ENCODE data around the gene CDH11. TPM values are rescaled to one million over a fixed set of nuclear protein-coding genes. Genes with fewer than 3 reads are reported as not detected.

CDH11 gene
- total RNA-seq, 1 experiment from 2014 or later: 297 TPM

- TF ChIP-seq, protein P1, sequence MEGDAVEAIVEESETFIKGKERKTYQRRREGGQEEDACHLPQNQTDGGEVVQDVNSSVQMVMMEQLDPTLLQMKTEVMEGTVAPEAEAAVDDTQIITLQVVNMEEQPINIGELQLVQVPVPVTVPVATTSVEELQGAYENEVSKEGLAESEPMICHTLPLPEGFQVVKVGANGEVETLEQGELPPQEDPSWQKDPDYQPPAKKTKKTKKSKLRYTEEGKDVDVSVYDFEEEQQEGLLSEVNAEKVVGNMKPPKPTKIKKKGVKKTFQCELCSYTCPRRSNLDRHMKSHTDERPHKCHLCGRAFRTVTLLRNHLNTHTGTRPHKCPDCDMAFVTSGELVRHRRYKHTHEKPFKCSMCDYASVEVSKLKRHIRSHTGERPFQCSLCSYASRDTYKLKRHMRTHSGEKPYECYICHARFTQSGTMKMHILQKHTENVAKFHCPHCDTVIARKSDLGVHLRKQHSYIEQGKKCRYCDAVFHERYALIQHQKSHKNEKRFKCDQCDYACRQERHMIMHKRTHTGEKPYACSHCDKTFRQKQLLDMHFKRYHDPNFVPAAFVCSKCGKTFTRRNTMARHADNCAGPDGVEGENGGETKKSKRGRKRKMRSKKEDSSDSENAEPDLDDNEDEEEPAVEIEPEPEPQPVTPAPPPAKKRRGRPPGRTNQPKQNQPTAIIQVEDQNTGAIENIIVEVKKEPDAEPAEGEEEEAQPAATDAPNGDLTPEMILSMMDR (conservative IDR thresholded peaks at IDR 0.05; ENCODE audit: low read depth, low read length): no peak
- TF ChIP-seq EZH2 (IDR thresholded peaks at IDR 0.05; ENCODE audit: borderline replicate concordance, low read depth, low read length, poor library complexity, severe bottlenecking): no peak
Observed at GRCh38 chr16:65136681-65137080, 14.8 kb upstream of the CDH11 start.

GRCh38 chr16:65126845-65127624 lies 5.2 kb upstream of the CDH11 start:
- Histone ChIP-seq H3K27ac (ENCODE audit: low read depth, low read length, poor library complexity, severe bottlenecking) (no peak overlapping the region), H3K4me3 (ENCODE audit: low read depth, low read length, poor library complexity, severe bottlenecking) (no peak overlapping the region), H3K4me1 (ENCODE audit: insufficient read depth, low read length, poor library complexity, severe bottlenecking) (peaks cover 5% of the 10 kb centered on the region), H3K27me3 (replicated peaks; ENCODE audit: insufficient read depth, low read depth, low read length, poor library complexity) (no peaks in the 10 kb centered on the region), H3K36me3 (ENCODE audit: insufficient read depth, low read length, poor library complexity, severe bottlenecking) (no peaks in the 10 kb centered on the region), H3K9me3 (ENCODE audit: low read depth, low read length, poor library complexity, severe bottlenecking) (no peaks in the 10 kb centered on the region)
- CTCF ChIA-PET: no interaction called here
- no peak for DNase-seq (ENCODE audit: low spot score)
- POLR2A ChIA-PET (ENCODE audit: low non-redundant PET): no interaction called here
- intact Hi-C loops (cut with micrococcal nuclease; ENCODE audit: unreplicated experiment): loop anchor here (10.0 kb wide), 2 partner anchors 248 to 538 kb away; no protein-coding TSS in a partner anchor
- TF ChIP-seq, protein P1 (conservative IDR thresholded peaks at IDR 0.05; ENCODE audit: low read depth, low read length): peak; percentile 58
- no peak for TF ChIP-seq EZH2 (IDR thresholded peaks at IDR 0.05; ENCODE audit: borderline replicate concordance, low read depth, low read length, poor library complexity, severe bottlenecking)
- BruUV-seq (replicated peaks): no TSS peak

More at GRCh38 chr16:65136681-65137080, 14.8 kb upstream of the CDH11 start:
- CTCF ChIA-PET: no interaction called here
- Histone ChIP-seq H3K27me3 (replicated peaks; ENCODE audit: insufficient read depth, low read depth, low read length, poor library complexity) (no peaks in the 10 kb centered on the region), H3K9me3 (ENCODE audit: low read depth, low read length, poor library complexity, severe bottlenecking) (no peaks in the 10 kb centered on the region), H3K27ac (ENCODE audit: low read depth, low read length, poor library complexity, severe bottlenecking) (no peak overlapping the region), H3K4me3 (ENCODE audit: low read depth, low read length, poor library complexity, severe bottlenecking) (no peak overlapping the region), H3K4me1 (ENCODE audit: insufficient read depth, low read length, poor library complexity, severe bottlenecking) (no peaks in the 10 kb centered on the region), H3K36me3 (ENCODE audit: insufficient read depth, low read length, poor library complexity, severe bottlenecking) (no peaks in the 10 kb centered on the region)
- POLR2A ChIA-PET (ENCODE audit: low non-redundant PET): no interaction called here
- DNase-seq (ENCODE audit: low spot score): no peak
- BruUV-seq (replicated peaks): no TSS peak
- intact Hi-C loops (cut with micrococcal nuclease; ENCODE audit: unreplicated experiment): no loop called here

DNA sequence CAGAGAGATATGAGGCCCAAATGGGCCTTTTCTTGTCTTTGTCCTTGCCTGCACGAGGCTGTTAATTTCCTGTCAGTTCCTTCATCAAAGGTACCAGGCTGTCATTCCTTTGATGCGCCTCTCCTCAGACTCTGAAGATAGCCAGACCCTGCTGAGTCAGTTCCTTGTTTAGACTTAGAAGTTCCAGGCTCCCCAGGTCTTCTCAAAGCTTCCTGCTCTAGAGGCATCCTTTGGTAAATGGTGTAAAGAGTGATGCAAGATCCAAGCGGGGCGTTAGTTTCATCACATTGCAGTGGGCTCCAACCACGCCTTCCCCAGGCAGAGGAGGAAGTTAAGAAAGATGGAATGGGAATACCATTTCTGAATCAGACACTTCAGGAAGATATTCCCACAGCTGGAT lies 4.0 kb upstream of the CDH11 start:
- H3K27me3 ChIP-seq (replicated peaks; ENCODE audit: insufficient read depth, low read depth, low read length, poor library complexity): no peaks in the 10 kb centered on the region
- BruUV-seq (replicated peaks): no TSS peak

More for the DNA sequence above, 4.0 kb upstream of the CDH11 start:
- Histone ChIP-seq H3K36me3 (ENCODE audit: insufficient read depth, low read length, poor library complexity, severe bottlenecking) (no peaks in the 10 kb centered on the region), H3K4me3 (ENCODE audit: low read depth, low read length, poor library complexity, severe bottlenecking) (peak overlapping the region; percentile 79), H3K9me3 (ENCODE audit: low read depth, low read length, poor library complexity, severe bottlenecking) (no peaks in the 10 kb centered on the region), H3K27ac (ENCODE audit: low read depth, low read length, poor library complexity, severe bottlenecking) (peak overlapping the region; percentile 87), H3K4me1 (ENCODE audit: insufficient read depth, low read length, poor library complexity, severe bottlenecking) (peaks cover 5% of the 10 kb centered on the region)
- DNase-seq (ENCODE audit: low spot score): peak; percentile 78
- POLR2A ChIA-PET (ENCODE audit: low non-redundant PET): interaction anchor here (1.1 kb wide), 1 partner anchor 171 kb away, joined by 4 read pairs; no protein-coding TSS in a partner anchor
- CTCF ChIA-PET: interaction anchor here (0.7 kb wide), 1 partner anchor 180 kb away, joined by 3 read pairs; no protein-coding TSS in a partner anchor
- no peak for TF ChIP-seq EZH2 (IDR thresholded peaks at IDR 0.05; ENCODE audit: borderline replicate concordance, low read depth, low read length, poor library complexity, severe bottlenecking)
- TF ChIP-seq, protein P1 (conservative IDR thresholded peaks at IDR 0.05; ENCODE audit: low read depth, low read length): no peak
- intact Hi-C loops (cut with micrococcal nuclease; ENCODE audit: unreplicated experiment): loop anchor here (10.0 kb wide), 2 partner anchors 249 to 539 kb away; no protein-coding TSS in a partner anchor
